Loucy (cell line): ENCODE measurements around the gene ACADS.

Experiments
- H2AFZ ChIP-seq: fragments of 200-600 bp; sonication (generic); 2 replicates; pipeline ENCODE4 v1.6.0; 2016; ENCODE audit warnings: antibody characterized with exemption, mild to moderate bottlenecking, low read length, moderate library complexity
- H3F3A ChIP-seq: fragments of 200-600 bp; 2 replicates; pipeline ENCODE4 v1.6.0; 2016; ENCODE audit warnings: antibody characterized with exemption, low read depth, mild to moderate bottlenecking
- H3K27me3 ChIP-seq: fragments of 200-600 bp; sonication (generic); 2 replicates; pipeline ENCODE4 v1.6.1; 2014; ENCODE audit warnings: low read length, mild to moderate bottlenecking; ENCODE audit not compliant: insufficient read depth, poor library complexity, severe bottlenecking
- H3K36me3 ChIP-seq: fragments of 200-600 bp; sonication (generic); 2 replicates; pipeline ENCODE4 v1.6.1; 2016; ENCODE audit warnings: low read length; ENCODE audit not compliant: insufficient read depth
- H3K4me1 ChIP-seq: fragments of 200-600 bp; sonication (generic); 2 replicates; pipeline ENCODE4 v1.5.1; 2014; ENCODE audit warnings: low read length, mild to moderate bottlenecking; ENCODE audit not compliant: insufficient read depth, poor library complexity, severe bottlenecking
- H3K4me2 ChIP-seq: fragments of 200-600 bp; sonication (generic); 2 replicates; pipeline ENCODE4 v1.6.0; 2014; ENCODE audit warnings: antibody characterized with exemption, low read length, low read depth, mild to moderate bottlenecking; ENCODE audit not compliant: poor library complexity, severe bottlenecking
- H3K4me3 ChIP-seq: fragments of 200-600 bp; sonication (generic); 2 replicates; pipeline ENCODE4 v1.5.1; 2014; ENCODE audit warnings: low read length, mild to moderate bottlenecking, mixed read lengths; ENCODE audit not compliant: poor library complexity, severe bottlenecking
- H3K79me2 ChIP-seq: fragments of 200-600 bp; sonication (generic); 2 replicates; pipeline ENCODE4 v1.6.1; 2014; ENCODE audit warnings: low read length; ENCODE audit not compliant: insufficient read depth
- H3K9ac ChIP-seq: fragments of 200-600 bp; sonication (generic); 2 replicates; pipeline ENCODE4 v1.6.0; 2014; ENCODE audit warnings: mild to moderate bottlenecking, low read depth, low read length, moderate library complexity; ENCODE audit not compliant: poor library complexity, severe bottlenecking
- H3K9me2 ChIP-seq: fragments of 200-600 bp; sonication (generic); replicated peaks from 2 replicates; pipeline ENCODE4 v1.6.1; 2016; ENCODE audit warnings: low read depth, low read length, mixed read lengths
- H3K9me3 ChIP-seq: fragments of 200-600 bp; sonication (generic); 2 replicates; pipeline ENCODE4 v1.6.1; 2014; ENCODE audit warnings: mild to moderate bottlenecking, antibody characterized with exemption, low read length, low read depth; ENCODE audit not compliant: insufficient read depth
- H4K20me1 ChIP-seq: fragments of 200-600 bp; sonication (generic); 2 replicates; pipeline ENCODE4 v1.6.0; 2014; ENCODE audit warnings: antibody characterized with exemption, low read length, mild to moderate bottlenecking; ENCODE audit not compliant: insufficient read depth, poor library complexity, severe bottlenecking
- EZH2phosphoT487 ChIP-seq: fragments of 200-600 bp; IDR thresholded peaks from 2 replicates; pipeline ENCODE4 v1.6.1; 2018; ENCODE audit warnings: antibody characterized with exemption, mild to moderate bottlenecking, moderate library complexity, borderline replicate concordance
- TF ChIP-seq, protein P1 (sequence below): fragments of 200-600 bp; sonication (generic); conservative IDR thresholded peaks from 2 replicates; pipeline ENCODE4 v1.5.1; 2014; ENCODE audit warnings: mild to moderate bottlenecking, antibody characterized with exemption, low read length

The ACADS gene

DNA sequence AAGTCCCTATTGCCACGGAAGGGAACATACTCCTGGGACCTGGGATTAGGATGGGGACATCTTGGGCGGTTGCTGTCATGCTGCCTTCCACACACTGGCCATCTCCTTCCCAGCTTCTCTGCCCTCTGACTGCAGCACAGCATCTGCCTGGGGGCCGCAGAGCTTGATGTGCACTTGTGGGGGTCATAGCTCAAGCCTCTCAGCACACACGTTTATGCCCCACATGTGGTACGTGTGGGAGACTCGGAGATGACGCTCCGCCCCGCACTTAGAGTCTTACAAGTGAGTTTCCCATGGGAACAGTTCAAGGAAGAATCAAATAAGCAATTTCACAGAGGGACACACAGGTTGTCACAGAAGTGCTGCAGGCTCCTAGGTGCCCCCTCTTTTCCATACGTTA is 8.6 kb downstream of the ACADS start:
- H3K36me3 ChIP-seq, result no peaks in the 10 kb centered on the region
- no peaks in the 10 kb centered on the region for H4K20me1 ChIP-seq
- no peak overlapping the region for H2AFZ ChIP-seq
- no peak overlapping the region for H3K4me2 ChIP-seq
- no peaks in the 10 kb centered on the region for H3K27me3 ChIP-seq
- no peak for TF ChIP-seq EZH2phosphoT487
- TF ChIP-seq, protein P1, sequence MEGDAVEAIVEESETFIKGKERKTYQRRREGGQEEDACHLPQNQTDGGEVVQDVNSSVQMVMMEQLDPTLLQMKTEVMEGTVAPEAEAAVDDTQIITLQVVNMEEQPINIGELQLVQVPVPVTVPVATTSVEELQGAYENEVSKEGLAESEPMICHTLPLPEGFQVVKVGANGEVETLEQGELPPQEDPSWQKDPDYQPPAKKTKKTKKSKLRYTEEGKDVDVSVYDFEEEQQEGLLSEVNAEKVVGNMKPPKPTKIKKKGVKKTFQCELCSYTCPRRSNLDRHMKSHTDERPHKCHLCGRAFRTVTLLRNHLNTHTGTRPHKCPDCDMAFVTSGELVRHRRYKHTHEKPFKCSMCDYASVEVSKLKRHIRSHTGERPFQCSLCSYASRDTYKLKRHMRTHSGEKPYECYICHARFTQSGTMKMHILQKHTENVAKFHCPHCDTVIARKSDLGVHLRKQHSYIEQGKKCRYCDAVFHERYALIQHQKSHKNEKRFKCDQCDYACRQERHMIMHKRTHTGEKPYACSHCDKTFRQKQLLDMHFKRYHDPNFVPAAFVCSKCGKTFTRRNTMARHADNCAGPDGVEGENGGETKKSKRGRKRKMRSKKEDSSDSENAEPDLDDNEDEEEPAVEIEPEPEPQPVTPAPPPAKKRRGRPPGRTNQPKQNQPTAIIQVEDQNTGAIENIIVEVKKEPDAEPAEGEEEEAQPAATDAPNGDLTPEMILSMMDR, result no peak
- H3F3A ChIP-seq, result no peaks in the 10 kb centered on the region
- no peaks in the 10 kb centered on the region for H3K4me1 ChIP-seq
- H3K9me2 ChIP-seq, result no peaks in the 10 kb centered on the region
- no peaks in the 10 kb centered on the region for H3K9me3 ChIP-seq
- no peaks in the 10 kb centered on the region for H3K79me2 ChIP-seq
- H3K4me3 ChIP-seq, result no peak overlapping the region
- H3K9ac ChIP-seq, result no peak overlapping the region

DNA sequence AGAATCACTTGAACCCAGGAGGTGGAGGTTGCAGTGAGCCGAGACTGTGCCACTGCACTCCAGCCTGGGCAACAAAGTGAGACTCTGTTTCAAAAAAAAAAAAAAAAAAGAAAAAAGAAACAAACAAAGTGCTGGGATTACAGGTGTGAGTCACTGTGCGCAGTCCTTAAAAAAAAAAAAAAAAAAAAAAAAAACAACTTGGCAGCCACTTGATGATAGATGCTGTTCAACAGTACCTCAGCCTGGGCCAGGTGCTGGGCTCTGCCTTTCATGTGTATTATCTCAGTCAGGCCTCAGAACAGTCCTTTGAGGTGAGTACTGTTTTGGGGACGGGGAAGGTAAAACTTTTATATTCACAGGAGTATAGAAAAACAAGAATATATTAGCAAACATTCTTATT is 9.6 kb downstream of the ACADS start:
- Histone ChIP-seq H3F3A (no peaks in the 10 kb centered on the region), H2AFZ (no peak overlapping the region), H3K36me3 (no peaks in the 10 kb centered on the region), H3K79me2 (no peaks in the 10 kb centered on the region), H3K9me2 (no peaks in the 10 kb centered on the region), H3K4me3 (no peak overlapping the region), H3K9me3 (no peaks in the 10 kb centered on the region), H4K20me1 (no peaks in the 10 kb centered on the region), H3K27me3 (no peaks in the 10 kb centered on the region), H3K9ac (no peak overlapping the region), H3K4me2 (no peak overlapping the region), H3K4me1 (no peaks in the 10 kb centered on the region)
- TF ChIP-seq, protein P1, result no peak
- no peak for TF ChIP-seq EZH2phosphoT487

DNA sequence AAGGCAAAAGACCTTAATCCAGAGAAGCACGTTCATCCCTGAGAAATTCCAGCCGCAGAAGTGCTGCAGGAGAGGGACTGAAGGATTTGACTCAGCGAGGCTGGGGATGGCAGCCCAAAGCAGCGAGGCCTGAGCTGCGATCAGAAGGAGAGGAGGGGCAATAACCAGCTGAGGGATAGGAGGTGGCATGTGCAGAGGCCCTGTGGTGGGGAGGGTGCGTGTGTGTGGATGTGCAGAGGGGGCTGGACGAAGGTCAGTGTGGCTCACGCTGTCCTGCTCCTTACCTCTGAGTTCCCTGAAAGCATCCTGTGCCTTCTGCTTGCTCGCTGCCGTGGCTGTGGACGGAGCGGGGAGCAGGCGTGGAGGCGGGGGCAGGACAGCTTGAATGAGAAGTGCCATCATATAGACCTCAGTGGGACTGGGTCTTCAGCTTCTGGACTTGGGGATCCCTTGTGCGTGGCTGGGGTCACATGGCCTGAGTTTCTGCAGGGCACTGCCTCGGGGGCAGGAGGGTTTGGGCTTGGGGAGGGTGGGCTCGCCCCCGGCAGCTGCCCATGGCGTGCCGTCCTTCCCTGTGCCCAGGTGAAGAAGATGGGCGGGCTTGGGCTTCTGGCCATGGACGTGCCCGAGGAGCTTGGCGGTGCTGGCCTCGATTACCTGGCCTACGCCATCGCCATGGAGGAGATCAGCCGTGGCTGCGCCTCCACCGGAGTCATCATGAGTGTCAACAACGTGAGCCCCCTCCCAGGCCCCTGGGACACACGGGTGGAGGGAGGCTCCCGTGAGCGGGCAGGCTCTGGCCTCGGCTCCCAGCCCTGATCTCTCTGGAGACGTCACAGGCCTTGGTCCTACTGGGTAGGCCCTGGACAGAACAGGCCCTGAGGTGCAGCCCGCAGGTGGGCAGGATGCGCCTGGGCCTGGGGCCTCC is 11.0 kb downstream of the ACADS start:
- H3K4me3 ChIP-seq, result no peak overlapping the region
- H3K79me2 ChIP-seq, result no peaks in the 10 kb centered on the region
- no peak overlapping the region for H3K9ac ChIP-seq
- H3F3A ChIP-seq, result no peaks in the 10 kb centered on the region
- H3K27me3 ChIP-seq, result no peaks in the 10 kb centered on the region
- no peaks in the 10 kb centered on the region for H3K36me3 ChIP-seq
- H3K9me3 ChIP-seq, result no peaks in the 10 kb centered on the region
- no peaks in the 10 kb centered on the region for H4K20me1 ChIP-seq
- H3K4me1 ChIP-seq, result no peaks in the 10 kb centered on the region
- H3K9me2 ChIP-seq, result no peaks in the 10 kb centered on the region
- no peak overlapping the region for H3K4me2 ChIP-seq
- TF ChIP-seq, protein P1, result no peak
- TF ChIP-seq EZH2phosphoT487, result no peak
- H2AFZ ChIP-seq, result no peak overlapping the region
